Measurements from ENCODE around the gene CYS1. TPM values are rescaled to one million over a fixed set of nuclear protein-coding genes. Genes with fewer than 3 reads are reported as not detected.
A peak's percentile ranks its signal among the peaks of the same experiment; 100 is the strongest.

CYS1 gene
- total RNA-seq, 3 donors from 2014 or later (not counting 1 experiment from before 2014, with no cell fraction given): not detected

GRCh38 chr2:10072656-10073480 is 7.3 kb downstream of the CYS1 start:
- Mint-ChIP-seq H3K9me3 (no peaks in the 10 kb centered on the region), H3K4me3 (no peak overlapping the region), H3K4me1 (peaks cover 0 to 12% of the 10 kb centered on the region in 2 donors), H3K27me3 (ENCODE audit: low read depth in 2 of 2) (peaks cover 35 to 38% of the 10 kb centered on the region in 2 donors), H3K36me3 (no peaks in the 10 kb centered on the region), H3K27ac (no peak overlapping the region)
- ATAC-seq (peak; percentile 93 to 99 (median 97)), DNase-seq (peak; percentile 69 to 93)
- H3K9me3 ChIP-seq (ENCODE audit: control insufficient read depth, insufficient read depth, low read length): no peaks in the 10 kb centered on the region
- peaks cover 7% of the 10 kb centered on the region for H3K27me3 ChIP-seq (ENCODE audit: control insufficient read depth, insufficient read depth, low read length)
- intact Hi-C loops (cut with micrococcal nuclease): loop anchor here (1.0 to 2.0 kb wide), 5 partner anchors 24 to 595 kb away; partner anchors contain the start of gene RRM2
- WGBS (ENCODE audit: insufficient coverage): 38% methylated on average over 20 of the region's 20 CpGs
- H3K4me3 ChIP-seq (ENCODE audit: low read length): no peak overlapping the region
- peak; percentile 76 for TF ChIP-seq CTCF (IDR thresholded peaks at IDR 0.05)
- H3K36me3 ChIP-seq (ENCODE audit: control insufficient read depth, insufficient read depth, low read length): no peaks in the 10 kb centered on the region
- H3K27ac ChIP-seq (ENCODE audit: low read length): no peak overlapping the region
- peaks cover 3% of the 10 kb centered on the region for H3K4me1 ChIP-seq (ENCODE audit: control insufficient read depth, insufficient read depth, low read length)

- DNase-seq: no peak
- no peak for TF ChIP-seq CTCF (IDR thresholded peaks at IDR 0.05)
- 95% methylated on average over 7 of the region's 7 CpGs for WGBS (ENCODE audit: insufficient coverage)
- Mint-ChIP-seq H3K27me3 (ENCODE audit: low read depth in 2 of 2) (peaks cover 25% of the 10 kb centered on the region in 2 donors), H3K4me3 (no peak overlapping the region), H3K9me3 (no peaks in the 10 kb centered on the region), H3K36me3 (no peaks in the 10 kb centered on the region), H3K4me1 (peaks cover 0 to 12% of the 10 kb centered on the region in 2 donors), H3K27ac (no peak overlapping the region)
- H3K36me3 ChIP-seq (ENCODE audit: control insufficient read depth, insufficient read depth, low read length): no peaks in the 10 kb centered on the region
- H3K4me1 ChIP-seq (ENCODE audit: control insufficient read depth, insufficient read depth, low read length): peaks cover 3% of the 10 kb centered on the region
- H3K27me3 ChIP-seq (ENCODE audit: control insufficient read depth, insufficient read depth, low read length): peaks cover 4% of the 10 kb centered on the region
- no peak overlapping the region for H3K4me3 ChIP-seq (ENCODE audit: low read length)
- H3K9me3 ChIP-seq (ENCODE audit: control insufficient read depth, insufficient read depth, low read length): no peaks in the 10 kb centered on the region
- ATAC-seq: no peak
- H3K27ac ChIP-seq (ENCODE audit: low read length): no peak overlapping the region
- intact Hi-C loops (cut with micrococcal nuclease): no loop called here
Measured at GRCh38 chr2:10071595-10071994, 8.6 kb downstream of the CYS1 start.

GRCh38 chr2:10071176-10071575 is 9.0 kb downstream of the CYS1 start:
- TF ChIP-seq CTCF (IDR thresholded peaks at IDR 0.05): no peak
- H3K9me3 Mint-ChIP-seq: no peaks in the 10 kb centered on the region
- intact Hi-C loops (cut with micrococcal nuclease): no loop called here
- H3K27ac Mint-ChIP-seq: no peak overlapping the region
- H3K27ac ChIP-seq (ENCODE audit: low read length): no peak overlapping the region
- peaks cover 0 to 12% of the 10 kb centered on the region in 2 donors for H3K4me1 Mint-ChIP-seq
- H3K27me3 ChIP-seq (ENCODE audit: control insufficient read depth, insufficient read depth, low read length): peaks cover 4% of the 10 kb centered on the region
- no peak for DNase-seq
- H3K4me3 Mint-ChIP-seq: no peak overlapping the region
- H3K36me3 ChIP-seq (ENCODE audit: control insufficient read depth, insufficient read depth, low read length): no peaks in the 10 kb centered on the region
- WGBS (ENCODE audit: insufficient coverage): 93% methylated on average over 16 of the region's 16 CpGs
- H3K9me3 ChIP-seq (ENCODE audit: control insufficient read depth, insufficient read depth, low read length): no peaks in the 10 kb centered on the region
- no peak for ATAC-seq
- no peaks in the 10 kb centered on the region for H3K36me3 Mint-ChIP-seq
- peaks cover 21% of the 10 kb centered on the region in 2 donors for H3K27me3 Mint-ChIP-seq (ENCODE audit: low read depth in 2 of 2)
- peaks cover 3% of the 10 kb centered on the region for H3K4me1 ChIP-seq (ENCODE audit: control insufficient read depth, insufficient read depth, low read length)
- no peak overlapping the region for H3K4me3 ChIP-seq (ENCODE audit: low read length)
